Measurements from ENCODE around the gene APP.

The APP gene

GRCh38 chr21:25863031-25863430 is 307.5 kb downstream of the APP start:
- TF ChIP-seq ZNF8 (CRISPR knock-in tag; IDR thresholded peaks at IDR 0.05): no peak
- ATAC-seq: no peak

- ATAC-seq: peak; percentile 44; the same call in 1 of the 3 replicates
Observed at GRCh38 chr21:25862596-25862995, 308.0 kb downstream of the APP start.

GRCh38 chr21:25862112-25862511 is 308.5 kb downstream of the APP start:
- no peak for TF ChIP-seq CREB5 (CRISPR knock-in tag; IDR thresholded peaks at IDR 0.05; ENCODE audit: low read depth)
- no peak for TF ChIP-seq ZNF565 (CRISPR knock-in tag; conservative IDR thresholded peaks at IDR 0.05; ENCODE audit: low read depth)
- TF ChIP-seq RARB (CRISPR knock-in tag; IDR thresholded peaks at IDR 0.05): no peak
- TF ChIP-seq CSRNP3 (CRISPR knock-in tag; IDR thresholded peaks at IDR 0.05): no peak
- no peak for TF ChIP-seq ZFP3 (CRISPR knock-in tag; IDR thresholded peaks at IDR 0.05)
- no peak for TF ChIP-seq ZNF70 (CRISPR knock-in tag; IDR thresholded peaks at IDR 0.05)
- TF ChIP-seq PATZ1 (CRISPR knock-in tag; IDR thresholded peaks at IDR 0.05; ENCODE audit: borderline replicate concordance): no peak
- no peak for ATAC-seq

More at GRCh38 chr21:25862596-25862995, 308.0 kb downstream of the APP start:
- no peak for TF ChIP-seq ZNF565 (CRISPR knock-in tag; conservative IDR thresholded peaks at IDR 0.05; ENCODE audit: low read depth)
- no peak for TF ChIP-seq ESRRG (CRISPR knock-in tag; IDR thresholded peaks at IDR 0.05)
- TF ChIP-seq ZC3H10 (CRISPR knock-in tag; IDR thresholded peaks at IDR 0.05): no peak
- no peak for TF ChIP-seq TOX (CRISPR knock-in tag; IDR thresholded peaks at IDR 0.05; ENCODE audit: borderline replicate concordance)
- TF ChIP-seq SNAI2 (CRISPR knock-in tag; IDR thresholded peaks at IDR 0.05): no peak
- TF ChIP-seq CSRNP3 (CRISPR knock-in tag; IDR thresholded peaks at IDR 0.05): no peak
- no peak for TF ChIP-seq PPARA (CRISPR knock-in tag; IDR thresholded peaks at IDR 0.05; ENCODE audit: borderline replicate concordance)
- TF ChIP-seq TCF4 (CRISPR knock-in tag; IDR thresholded peaks at IDR 0.05; ENCODE audit: borderline replicate concordance): no peak
- TF ChIP-seq CSDC2 (CRISPR knock-in tag; IDR thresholded peaks at IDR 0.05): no peak
- no peak for TF ChIP-seq ISL1 (CRISPR knock-in tag; IDR thresholded peaks at IDR 0.05)

- ATAC-seq: peak; percentile 37
- TF ChIP-seq RARB (CRISPR knock-in tag; IDR thresholded peaks at IDR 0.05) (peak; percentile 18; the same call in 1 of the 2 replicates), TCF4 (CRISPR knock-in tag; IDR thresholded peaks at IDR 0.05; ENCODE audit: borderline replicate concordance) (no peak), ISL1 (CRISPR knock-in tag; IDR thresholded peaks at IDR 0.05) (peak; percentile 46), ZC3H10 (CRISPR knock-in tag; IDR thresholded peaks at IDR 0.05) (peak; percentile 46; the same call in 1 of the 2 replicates), TOX (CRISPR knock-in tag; IDR thresholded peaks at IDR 0.05; ENCODE audit: borderline replicate concordance) (no peak), GLIS3 (CRISPR knock-in tag; IDR thresholded peaks at IDR 0.05) (no peak)
Observed at GRCh38 chr21:25859235-25859929, 311.2 kb downstream of the APP start.

- ATAC-seq: no peak
- TF ChIP-seq CSRNP3 (CRISPR knock-in tag; IDR thresholded peaks at IDR 0.05) (no peak), ZNF70 (CRISPR knock-in tag; IDR thresholded peaks at IDR 0.05) (no peak), TCF4 (CRISPR knock-in tag; IDR thresholded peaks at IDR 0.05; ENCODE audit: borderline replicate concordance) (no peak), GLIS3 (CRISPR knock-in tag; IDR thresholded peaks at IDR 0.05) (no peak), ZFP3 (CRISPR knock-in tag; IDR thresholded peaks at IDR 0.05) (no peak), ZNF8 (CRISPR knock-in tag; IDR thresholded peaks at IDR 0.05) (no peak), ZFP30 (CRISPR knock-in tag; IDR thresholded peaks at IDR 0.05) (no peak), CREB5 (CRISPR knock-in tag; IDR thresholded peaks at IDR 0.05; ENCODE audit: low read depth) (no peak), PPARA (CRISPR knock-in tag; IDR thresholded peaks at IDR 0.05; ENCODE audit: borderline replicate concordance) (no peak), PATZ1 (CRISPR knock-in tag; IDR thresholded peaks at IDR 0.05; ENCODE audit: borderline replicate concordance) (no peak), BACH2 (CRISPR knock-in tag; IDR thresholded peaks at IDR 0.05; ENCODE audit: borderline replicate concordance) (no peak), RARB (CRISPR knock-in tag; IDR thresholded peaks at IDR 0.05) (no peak), TOX (CRISPR knock-in tag; IDR thresholded peaks at IDR 0.05; ENCODE audit: borderline replicate concordance) (no peak), ZC3H10 (CRISPR knock-in tag; IDR thresholded peaks at IDR 0.05) (no peak)
Observed at GRCh38 chr21:25858325-25858724, 312.2 kb downstream of the APP start.
